A172 (cell line): ENCODE results near the gene CCL2. TPM values are rescaled to one million over a fixed set of nuclear protein-coding genes. Genes with fewer than 3 reads are reported as not detected.

Source experiments
- DNase-seq: peaks from one replicate; pipeline ENCODE4 v3.0.0-alpha.2; 2015; ENCODE audit warnings: low spot score
- total RNA-seq: library from RNA; depleted of rRNA; stranded (reverse); fragments of >200 nt; shearing (Covaris generic); gene quantifications from 2 replicates; pipeline ENCODE4 v1.2.3, GENCODE V29; 2014; rRNA removed

CCL2 gene
- total RNA-seq, 1 experiment from 2014 or later, result 27.3 TPM

DNA sequence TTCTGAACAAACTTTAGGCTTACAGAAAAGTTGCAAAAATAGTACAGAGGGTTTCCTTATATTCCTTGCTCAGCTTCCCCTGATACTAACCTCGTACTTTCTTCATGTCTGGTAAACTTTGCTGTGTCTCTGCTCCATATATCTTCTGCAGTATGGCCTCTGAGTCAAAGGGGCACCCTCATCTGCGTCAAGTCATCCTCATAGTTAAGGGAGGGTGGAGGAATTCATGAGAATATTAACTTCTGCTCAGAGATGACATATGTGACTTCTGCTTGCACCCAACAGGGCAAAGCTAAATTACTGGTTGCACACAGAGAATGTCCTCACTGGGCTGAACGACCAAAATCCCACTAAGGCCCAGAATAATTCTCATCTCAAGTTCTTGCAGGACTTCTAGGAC is 10.6 kb downstream of the CCL2 start:
- no peak for DNase-seq

DNA sequence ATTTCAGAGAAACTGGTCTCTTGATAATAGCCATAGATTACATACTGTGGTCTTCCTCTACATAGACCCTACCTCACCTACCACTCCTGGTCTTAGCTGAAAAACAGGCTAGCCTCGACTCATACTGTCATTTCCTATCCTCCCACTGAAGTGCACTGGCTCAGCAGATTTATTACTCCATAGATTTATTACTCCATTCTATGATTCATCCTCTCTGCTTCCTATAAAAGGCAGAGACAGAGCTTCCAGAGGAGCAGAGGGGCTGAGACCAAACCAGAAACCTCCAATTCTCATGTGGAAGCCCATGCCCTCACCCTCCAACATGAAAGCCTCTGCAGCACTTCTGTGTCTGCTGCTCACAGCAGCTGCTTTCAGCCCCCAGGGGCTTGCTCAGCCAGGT is 14.9 kb downstream of the CCL2 start, which contains the start of gene CCL7:
Gene CCL7, plus strand, starts transcription at position 253 of the 400 bp plus-strand sequence. Its CDS starts 70 bp downstream, at position 323.
- DNase-seq, result peak; percentile 37

DNA sequence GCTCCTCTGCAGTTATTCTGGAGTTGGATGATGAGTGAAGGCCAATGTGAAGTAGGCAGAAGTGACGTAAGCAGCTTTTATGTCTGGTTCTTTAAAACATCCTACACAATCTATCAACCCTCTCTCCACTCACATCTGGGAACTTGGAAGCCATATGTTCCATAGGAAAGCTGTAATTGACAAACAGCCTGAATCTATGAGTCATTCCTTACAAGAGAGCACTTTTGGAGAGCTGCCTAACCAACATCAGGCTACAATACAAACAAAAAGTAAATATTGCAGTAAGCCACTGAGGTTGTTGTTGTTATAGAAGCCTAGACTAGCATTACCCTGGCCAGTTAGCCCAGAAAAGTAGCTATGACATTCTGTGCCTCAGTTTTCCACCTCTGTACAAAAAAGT is 20.8 kb downstream of the CCL2 start:
- peak; percentile 58 for DNase-seq

DNA sequence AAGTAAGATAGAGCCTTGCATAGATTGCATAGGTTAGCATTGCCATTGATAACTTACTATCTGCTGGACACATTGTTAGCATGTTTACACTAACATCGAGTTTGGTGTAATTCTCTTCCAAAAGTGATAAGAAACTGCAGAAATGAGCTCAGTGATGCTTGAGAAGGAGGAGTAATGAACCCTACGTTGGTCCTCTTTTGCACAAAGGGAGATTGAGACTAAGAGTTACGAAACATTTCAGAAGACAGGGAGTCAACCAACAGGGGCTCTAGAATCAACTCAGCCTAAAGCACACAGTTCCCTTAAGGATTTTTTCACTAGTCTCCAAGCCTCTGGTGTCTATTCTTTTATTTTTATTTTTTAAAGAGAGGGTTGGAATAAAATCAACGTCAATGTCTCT is 21.7 kb downstream of the CCL2 start:
- DNase-seq, result no peak

DNA sequence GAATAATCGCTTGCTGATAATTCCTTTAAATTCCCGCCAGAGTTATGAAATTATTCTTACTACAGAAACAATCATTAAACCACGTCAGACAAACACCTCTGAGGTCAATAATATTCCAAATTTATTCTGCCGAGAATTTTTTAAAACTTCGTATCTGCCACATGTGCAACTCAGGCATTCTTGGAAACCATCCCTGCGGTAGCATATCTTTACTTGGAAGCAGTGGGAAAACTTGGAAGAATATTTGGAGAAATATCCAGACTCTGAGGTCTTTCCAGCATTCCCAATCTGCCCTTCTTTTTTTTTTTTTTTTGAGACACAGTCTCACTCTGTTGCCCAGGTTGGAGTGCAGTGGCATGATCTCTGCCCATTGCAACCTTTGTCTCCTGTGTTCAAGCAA is 28.5 kb downstream of the CCL2 start:
- DNase-seq, result no peak

DNA sequence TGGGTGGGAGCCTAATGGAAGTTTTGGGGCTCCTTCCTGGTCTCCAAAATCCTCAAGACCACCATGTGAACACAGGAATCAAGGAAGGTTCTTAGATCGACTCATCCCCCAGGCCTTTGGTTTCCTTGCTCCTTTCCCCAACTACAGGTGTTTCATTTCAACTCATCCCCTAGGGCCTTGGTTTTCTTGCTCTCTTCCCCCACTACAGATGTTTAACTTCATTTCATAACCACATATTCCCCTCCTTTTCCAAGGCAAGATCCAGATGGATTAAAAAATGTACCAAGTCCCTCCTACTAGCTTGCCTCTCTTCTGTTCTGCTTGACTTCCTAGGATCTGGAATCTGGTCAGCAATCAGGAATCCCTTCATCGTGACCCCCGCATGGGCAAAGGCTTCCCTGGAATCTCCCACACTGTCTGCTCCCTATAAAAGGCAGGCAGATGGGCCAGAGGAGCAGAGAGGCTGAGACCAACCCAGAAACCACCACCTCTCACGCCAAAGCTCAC is 30.3 kb downstream of the CCL2 start, which contains the start of gene CCL11:
Gene CCL11, plus strand, starts transcription at position 457 of the 507 bp plus-strand sequence. CDS start 67 bp downstream, outside the sequence.
- DNase-seq, result no peak

DNA sequence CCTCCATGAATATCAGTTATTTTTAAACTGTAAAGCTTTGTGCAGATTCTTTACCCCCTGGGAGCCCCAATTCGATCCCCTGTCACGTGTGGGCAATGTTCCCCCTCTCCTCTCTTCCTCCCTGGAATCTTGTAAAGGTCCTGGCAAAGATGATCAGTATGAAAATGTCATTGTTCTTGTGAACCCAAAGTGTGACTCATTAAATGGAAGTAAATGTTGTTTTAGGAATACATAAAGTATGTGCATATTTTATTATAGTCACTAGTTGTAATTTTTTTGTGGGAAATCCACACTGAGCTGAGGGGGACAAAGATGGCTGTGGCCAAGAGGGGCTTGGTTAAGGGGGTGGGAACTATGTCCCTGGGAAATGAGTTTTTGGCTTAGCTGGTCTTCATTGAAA is 32.8 kb downstream of the CCL2 start:
- no peak for DNase-seq

DNA sequence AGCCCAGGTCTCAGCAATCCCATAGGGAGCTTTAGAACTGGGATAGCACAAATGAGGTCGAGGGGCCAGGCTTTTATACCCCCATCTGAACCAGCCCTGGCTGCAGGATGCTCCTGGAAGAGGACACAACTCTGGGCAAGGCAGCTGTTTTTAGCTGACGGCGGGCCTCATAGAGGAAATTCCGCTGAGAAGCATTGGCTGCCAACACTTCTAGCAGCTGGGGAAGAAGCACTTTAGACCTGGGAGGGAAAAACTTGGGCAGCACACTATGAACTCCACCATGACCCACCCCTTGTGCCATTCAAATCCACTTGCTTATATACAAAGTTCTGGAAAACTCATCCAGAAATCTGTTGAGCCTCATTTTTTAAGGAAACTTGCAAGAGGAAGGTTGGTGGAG is 35.5 kb downstream of the CCL2 start:
- no peak for DNase-seq

DNA sequence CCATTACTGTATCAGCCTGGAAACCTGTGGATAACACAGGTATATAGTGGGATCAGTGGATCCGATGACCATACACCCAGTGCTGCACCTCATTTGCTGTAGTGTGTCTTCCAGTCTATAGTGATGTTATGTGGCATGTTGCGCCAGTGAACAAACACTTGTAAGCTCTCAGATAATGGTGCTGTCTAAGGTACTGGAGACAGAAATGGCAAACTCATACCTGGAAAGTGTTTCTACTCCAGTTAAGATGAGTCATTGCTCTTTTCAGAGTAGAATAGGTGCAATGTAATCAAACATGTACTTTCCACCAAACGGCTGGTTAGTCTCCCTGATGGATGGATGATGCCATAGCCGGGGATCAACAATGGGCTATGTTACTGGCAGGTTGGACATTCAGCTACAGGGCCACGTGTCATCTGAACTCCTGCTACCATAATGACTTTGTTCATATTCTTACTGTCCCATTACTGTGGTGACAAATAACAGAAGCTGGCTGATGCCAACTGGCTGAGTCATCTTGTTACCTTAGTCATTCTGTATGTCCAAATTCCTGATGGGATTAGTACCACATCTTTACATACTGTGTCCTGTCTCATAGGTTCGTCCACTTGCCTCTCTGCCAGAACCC is 36.8 kb downstream of the CCL2 start:
- DNase-seq, result peak; percentile 40

DNA sequence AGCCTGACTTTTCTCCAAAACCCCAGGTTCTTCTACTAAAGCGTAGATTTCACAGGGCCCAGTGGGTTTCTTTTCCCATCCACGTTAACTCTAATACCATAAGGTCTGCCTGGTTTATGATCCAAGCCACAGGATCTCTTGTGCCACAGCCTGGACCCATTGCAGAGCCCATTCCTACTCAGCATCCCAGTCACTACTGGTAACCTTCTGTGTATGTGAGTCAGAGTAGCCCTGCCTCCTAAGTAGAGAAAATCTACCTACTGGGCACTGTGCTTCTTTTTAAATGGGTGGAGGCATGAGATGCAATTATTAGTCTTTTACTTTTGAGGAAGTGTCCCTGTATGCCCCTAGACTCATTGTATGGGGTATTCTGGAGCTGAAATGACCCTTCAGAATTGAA is 43.9 kb downstream of the CCL2 start:
- no peak for DNase-seq

DNA sequence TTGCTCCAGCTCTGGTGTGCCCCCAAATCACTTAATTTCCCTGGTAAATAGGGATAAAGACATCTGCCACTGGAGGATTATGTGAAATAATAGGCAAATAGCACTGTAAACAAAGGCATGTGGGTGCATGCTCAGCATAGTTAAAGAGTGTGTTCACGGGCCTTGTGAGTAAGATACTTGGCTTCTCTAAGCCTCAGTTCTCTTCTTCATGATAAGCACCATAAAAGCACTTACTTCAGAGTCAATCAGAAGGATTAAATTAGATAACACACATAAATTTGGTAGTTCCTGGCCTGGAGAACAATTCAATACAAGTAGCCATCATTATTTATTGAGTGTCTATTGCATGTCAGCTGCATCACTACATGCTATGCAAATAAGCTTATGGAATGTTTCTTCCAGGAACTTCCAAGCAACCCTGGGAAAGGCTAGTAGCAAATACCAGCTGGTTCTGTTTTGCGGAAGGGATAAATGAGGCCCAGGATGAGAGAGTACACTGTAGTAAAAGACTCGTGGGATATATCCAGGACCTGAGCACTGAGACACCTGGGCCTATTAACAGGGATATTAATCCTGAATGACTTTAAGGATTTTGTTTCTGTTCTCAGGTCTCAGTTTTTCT is 45.0 kb downstream of the CCL2 start:
- DNase-seq, result no peak

DNA sequence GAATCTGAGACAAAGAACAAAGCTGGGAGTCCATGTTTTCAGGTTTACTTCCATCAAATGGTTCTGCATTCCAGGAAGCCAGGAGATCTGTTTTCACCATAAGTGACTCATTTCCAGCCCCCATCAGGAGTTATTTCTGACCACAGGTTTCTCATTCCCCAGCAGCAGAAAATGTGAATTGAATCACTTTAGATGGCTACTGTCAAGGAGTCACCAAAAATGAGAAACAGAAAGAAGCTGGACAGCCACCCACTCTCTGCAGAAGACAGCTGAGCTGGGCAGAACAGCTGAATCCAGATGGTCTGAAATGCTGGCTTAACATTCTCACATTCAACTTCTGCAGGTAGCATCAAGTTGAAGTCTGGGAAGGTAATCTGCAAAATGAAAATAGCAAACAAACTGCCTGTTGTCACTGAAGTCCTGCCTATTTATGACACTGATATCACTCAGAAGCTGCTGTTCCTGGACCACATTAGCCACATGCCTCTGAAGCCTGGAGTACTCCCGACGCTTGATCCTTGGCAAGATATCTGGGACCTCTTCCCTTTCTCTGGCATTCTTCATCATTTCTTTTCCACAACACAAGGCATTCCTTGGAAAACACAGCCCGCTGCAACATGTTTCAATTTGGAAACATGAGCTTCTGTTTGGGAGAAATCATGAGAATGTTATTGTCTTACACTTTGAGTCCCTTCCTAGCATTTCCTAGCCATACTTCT is 45.7 kb downstream of the CCL2 start:
- DNase-seq, result peak; percentile 17

DNA sequence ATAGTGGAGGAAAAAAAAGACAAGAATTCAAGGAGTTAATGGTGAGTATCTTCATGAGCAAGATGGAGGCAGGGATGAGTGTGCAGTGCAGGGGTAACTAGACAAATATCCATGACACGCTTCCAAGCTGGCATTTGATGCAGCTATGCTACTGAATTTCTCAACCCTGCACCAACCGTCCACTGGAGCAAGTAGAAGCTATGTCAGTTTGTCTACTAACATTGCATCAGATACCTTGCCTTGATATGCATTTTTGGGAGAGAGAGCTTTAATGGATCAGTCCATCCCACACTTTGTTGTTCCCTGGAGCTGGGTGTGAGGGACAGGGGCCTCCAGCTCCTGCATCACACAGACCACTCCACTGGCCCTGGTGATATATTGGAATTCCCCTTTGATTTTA is 46.9 kb downstream of the CCL2 start:
- DNase-seq, result no peak

DNA sequence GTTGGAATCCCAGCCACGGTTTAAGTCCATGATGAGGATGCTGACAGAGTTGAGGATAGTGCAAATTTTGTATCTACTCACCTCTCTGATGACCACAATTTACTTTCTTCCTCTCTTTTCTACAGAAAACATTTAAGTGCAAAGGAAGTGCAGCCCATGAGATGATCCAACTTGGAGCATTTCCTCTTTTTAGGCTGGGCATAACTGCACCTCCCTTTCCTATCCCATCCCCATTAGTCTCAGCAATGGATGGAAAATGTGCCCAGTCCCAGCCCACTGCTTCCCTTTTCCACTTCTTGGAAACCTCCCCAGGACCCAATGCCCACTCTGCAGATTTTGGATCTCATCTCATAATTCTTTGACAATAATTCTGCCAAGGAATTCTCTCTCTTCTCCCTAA is 47.6 kb downstream of the CCL2 start:
- DNase-seq, result no peak

DNA sequence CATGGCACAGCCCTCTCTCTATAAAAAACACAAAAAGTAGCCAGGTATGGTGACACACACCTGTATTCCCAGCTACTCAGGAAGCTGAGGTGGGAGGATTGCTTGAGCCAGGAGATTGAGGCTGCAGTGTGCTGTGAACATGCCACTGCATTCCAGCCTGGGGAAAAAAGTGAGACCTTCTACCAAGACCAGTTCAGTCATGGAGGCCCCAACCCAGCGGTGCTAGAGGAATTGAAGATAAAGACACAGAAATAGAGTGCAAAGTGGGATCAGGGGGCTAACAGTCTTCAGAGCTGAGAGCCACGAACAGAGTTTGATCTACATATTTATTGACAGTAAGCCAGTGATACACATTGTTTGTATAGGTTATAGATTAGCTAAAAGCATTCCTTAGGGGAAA is 48.5 kb downstream of the CCL2 start:
- no peak for DNase-seq

DNA sequence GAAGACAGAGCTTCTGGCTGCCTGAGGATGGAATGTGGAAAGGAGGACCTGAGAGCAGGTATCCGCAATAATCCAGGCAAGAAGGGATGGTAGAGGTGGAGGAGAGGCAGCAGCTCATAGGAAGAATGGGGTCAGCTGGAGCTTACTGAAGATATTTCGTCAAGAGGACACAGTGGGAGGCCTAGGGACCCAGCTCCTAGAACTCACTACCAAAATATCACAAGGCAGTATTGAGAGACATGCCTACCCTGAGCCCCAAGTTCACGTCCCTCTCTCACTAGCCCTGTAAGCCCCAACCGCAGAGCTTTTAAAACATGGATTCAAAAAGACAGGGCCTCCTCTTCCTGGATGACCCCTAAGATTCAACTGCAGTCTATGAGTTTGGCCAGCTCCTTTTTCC is 50.0 kb downstream of the CCL2 start:
- no peak for DNase-seq

DNA sequence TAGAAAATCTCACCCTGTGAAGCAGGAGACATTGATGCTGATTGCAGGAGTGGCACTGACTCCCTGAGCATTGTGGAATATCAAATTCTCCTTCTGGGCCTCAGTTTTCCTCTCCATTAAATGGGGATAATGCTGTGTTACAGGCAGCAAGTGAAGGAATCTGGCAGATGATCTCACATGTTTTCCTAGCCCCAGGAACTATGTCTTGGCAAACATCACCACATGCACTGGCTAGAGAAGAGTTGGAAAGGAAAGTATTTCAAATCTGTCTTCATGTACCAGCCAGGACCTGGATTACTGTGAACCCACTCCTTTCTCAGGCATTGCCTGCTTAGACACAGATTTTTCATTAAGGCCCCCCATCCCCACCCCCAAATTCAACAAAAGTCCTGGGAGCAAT is 50.5 kb downstream of the CCL2 start:
- DNase-seq, result no peak

DNA sequence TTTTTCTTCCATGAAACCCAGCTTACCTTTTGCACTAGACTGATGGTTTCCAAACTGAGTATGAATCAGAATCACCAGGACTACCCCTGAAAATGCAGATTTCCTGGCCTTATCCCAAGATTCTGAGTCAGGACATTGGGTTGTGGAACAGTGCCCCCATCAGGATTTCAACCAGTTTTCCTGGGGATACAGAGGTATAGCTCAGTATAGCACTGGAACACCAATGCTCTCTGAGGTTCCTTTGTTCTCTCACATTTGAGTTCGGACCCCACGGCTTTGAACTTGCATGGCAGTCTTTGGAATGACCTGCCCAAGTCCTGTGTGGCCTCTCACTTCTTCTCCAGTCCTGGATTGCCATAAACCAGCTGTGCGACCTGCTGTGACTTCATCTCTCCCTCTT is 51.4 kb downstream of the CCL2 start:
- DNase-seq, result peak; percentile 55

Other genes with a start within 250 kb of the CCL2 start
- not detected in 2 replicates for gene CCL7, start 14.9 kb downstream of the CCL2 start, total RNA-seq
- not detected in 2 replicates for gene CCL11, start 30.5 kb downstream of the CCL2 start, total RNA-seq
- gene CCL8, start 64.2 kb downstream of the CCL2 start, total RNA-seq, result not detected in 2 replicates
- not detected in 2 replicates for gene CCL13, start 101.2 kb downstream of the CCL2 start, total RNA-seq
- not detected in 2 replicates for gene CCL1, start 107.9 kb downstream of the CCL2 start, total RNA-seq